Measurements from ENCODE around the gene PYGB.

- TF ChIP-seq CTCF (IDR thresholded peaks at IDR 0.05) (no peak), POLR2A (IDR thresholded peaks at IDR 0.05) (peak in 2 of 3 donors; percentile 59 to 67)
These were observed 348 bp upstream of the PYGB start for GRCh38 chr20:25247518-25247955.

All from body of pancreas (tissue), 4 donors.